ENCODE data around the gene MIEF2.

DNA sequence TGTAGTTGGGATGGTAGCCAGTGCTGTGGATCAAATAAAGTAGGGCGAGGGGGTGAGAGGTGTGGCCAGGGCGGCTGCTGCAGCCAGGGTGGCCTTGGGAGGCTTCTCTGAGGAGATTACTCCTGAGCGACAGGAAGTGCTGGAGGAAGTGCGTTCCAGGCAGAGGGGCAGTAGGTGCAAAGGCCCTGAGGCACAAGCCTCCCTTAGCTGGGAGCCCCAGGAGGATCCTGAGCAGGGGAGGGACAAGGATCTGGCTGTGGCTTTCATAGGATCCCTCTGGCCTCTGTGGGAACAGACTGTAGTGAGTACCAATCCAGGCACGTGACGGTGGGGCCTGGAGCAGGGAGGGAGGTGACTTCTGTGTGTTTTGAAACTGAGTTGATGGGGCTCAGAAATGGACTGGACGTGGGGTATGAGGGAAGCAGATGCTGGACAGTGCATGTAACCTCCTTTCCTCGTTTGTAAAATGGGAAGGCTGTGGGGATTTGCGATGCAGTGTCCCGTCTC lies 32.2 kb upstream of the MIEF2 start:
- TF ChIP-seq POLR2A (IDR thresholded peaks at IDR 0.05) (no peak), POLR2AphosphoS5 (IDR thresholded peaks at IDR 0.05; ENCODE audit: insufficient read depth in 1 of 2, low read depth in 1 of 2) (no peak)
- TF ChIP-seq, protein P1, sequence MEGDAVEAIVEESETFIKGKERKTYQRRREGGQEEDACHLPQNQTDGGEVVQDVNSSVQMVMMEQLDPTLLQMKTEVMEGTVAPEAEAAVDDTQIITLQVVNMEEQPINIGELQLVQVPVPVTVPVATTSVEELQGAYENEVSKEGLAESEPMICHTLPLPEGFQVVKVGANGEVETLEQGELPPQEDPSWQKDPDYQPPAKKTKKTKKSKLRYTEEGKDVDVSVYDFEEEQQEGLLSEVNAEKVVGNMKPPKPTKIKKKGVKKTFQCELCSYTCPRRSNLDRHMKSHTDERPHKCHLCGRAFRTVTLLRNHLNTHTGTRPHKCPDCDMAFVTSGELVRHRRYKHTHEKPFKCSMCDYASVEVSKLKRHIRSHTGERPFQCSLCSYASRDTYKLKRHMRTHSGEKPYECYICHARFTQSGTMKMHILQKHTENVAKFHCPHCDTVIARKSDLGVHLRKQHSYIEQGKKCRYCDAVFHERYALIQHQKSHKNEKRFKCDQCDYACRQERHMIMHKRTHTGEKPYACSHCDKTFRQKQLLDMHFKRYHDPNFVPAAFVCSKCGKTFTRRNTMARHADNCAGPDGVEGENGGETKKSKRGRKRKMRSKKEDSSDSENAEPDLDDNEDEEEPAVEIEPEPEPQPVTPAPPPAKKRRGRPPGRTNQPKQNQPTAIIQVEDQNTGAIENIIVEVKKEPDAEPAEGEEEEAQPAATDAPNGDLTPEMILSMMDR (IDR thresholded peaks at IDR 0.05): no peak
